GM06990 (cell line): ENCODE results near the gene CCDC33.

ENCODE experiments used
- DNase-seq: peaks from one replicate; pipeline ENCODE4 v3.0.0-alpha.2; 2011; ENCODE audit not compliant: insufficient read length; ENCODE audit errors: extremely low read depth
- H3K27me3 ChIP-seq: replicated peaks from 2 replicates; pipeline ENCODE4 v1.6.0; 2011; ENCODE audit warnings: low read length; ENCODE audit not compliant: control insufficient read depth, insufficient read depth
- H3K36me3 ChIP-seq: 2 replicates; pipeline ENCODE4 v1.5.1; 2011; ENCODE audit warnings: low read length; ENCODE audit not compliant: control insufficient read depth, insufficient read depth
- H3K4me3 ChIP-seq: replicated peaks from 2 replicates; pipeline ENCODE4 v1.5.1; 2011; ENCODE audit warnings: low read depth, mild to moderate bottlenecking, control low read depth, low read length
- TF ChIP-seq, protein P1 (sequence below): IDR thresholded peaks from 2 replicates; pipeline ENCODE4 v1.5.1; 2011; ENCODE audit warnings: low read length, control low read depth, mild to moderate bottlenecking, inconsistent platforms; ENCODE audit not compliant: insufficient read depth, poor library complexity, severe bottlenecking

Gene CCDC33

GRCh38 chr15:74340150-74340549 lies 104.0 kb downstream of the CCDC33 start:
- H3K4me3 ChIP-seq, result no peak overlapping the region
- DNase-seq, result no peak
- TF ChIP-seq, protein P1, sequence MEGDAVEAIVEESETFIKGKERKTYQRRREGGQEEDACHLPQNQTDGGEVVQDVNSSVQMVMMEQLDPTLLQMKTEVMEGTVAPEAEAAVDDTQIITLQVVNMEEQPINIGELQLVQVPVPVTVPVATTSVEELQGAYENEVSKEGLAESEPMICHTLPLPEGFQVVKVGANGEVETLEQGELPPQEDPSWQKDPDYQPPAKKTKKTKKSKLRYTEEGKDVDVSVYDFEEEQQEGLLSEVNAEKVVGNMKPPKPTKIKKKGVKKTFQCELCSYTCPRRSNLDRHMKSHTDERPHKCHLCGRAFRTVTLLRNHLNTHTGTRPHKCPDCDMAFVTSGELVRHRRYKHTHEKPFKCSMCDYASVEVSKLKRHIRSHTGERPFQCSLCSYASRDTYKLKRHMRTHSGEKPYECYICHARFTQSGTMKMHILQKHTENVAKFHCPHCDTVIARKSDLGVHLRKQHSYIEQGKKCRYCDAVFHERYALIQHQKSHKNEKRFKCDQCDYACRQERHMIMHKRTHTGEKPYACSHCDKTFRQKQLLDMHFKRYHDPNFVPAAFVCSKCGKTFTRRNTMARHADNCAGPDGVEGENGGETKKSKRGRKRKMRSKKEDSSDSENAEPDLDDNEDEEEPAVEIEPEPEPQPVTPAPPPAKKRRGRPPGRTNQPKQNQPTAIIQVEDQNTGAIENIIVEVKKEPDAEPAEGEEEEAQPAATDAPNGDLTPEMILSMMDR, result no peak
- H3K27me3 ChIP-seq, result no peaks in the 10 kb centered on the region
- H3K36me3 ChIP-seq, result no peaks in the 10 kb centered on the region

DNA sequence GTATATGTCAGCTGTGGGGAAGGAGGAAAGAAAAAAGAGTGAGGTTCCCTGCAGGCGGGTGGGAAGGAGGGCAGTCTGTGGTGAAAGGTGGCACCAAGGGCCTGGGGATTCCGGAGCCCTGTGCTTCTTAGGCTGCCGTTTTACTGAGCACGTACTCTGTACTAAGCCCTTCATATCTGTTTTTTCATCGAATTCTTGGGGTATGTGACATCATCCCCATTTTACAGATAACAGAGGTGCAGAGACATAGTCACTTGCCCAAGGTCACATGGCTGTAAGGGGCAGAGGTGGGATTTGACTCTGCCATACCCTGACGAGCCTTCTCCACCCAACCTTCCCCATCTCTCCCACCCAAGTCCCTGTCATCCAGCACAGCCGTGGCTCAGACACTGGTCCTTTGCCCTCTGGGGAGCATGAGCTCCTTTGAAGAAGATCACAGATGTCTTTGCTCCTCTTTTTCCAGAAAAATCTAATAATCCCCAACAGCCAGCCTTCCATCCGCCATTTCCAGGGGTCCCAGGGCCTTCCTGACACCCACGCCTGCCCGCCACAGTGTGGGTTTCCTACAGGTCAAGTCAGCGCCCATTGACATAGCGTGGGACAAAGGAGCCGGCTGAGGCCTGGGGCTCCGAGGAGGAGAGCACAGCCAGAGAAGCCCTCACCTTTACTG lies 107.1 kb downstream of the CCDC33 start:
- no peaks in the 10 kb centered on the region for H3K27me3 ChIP-seq
- H3K36me3 ChIP-seq, result no peaks in the 10 kb centered on the region
- TF ChIP-seq, protein P1, result no peak
- no peak for DNase-seq
- no peak overlapping the region for H3K4me3 ChIP-seq

GRCh38 chr15:74343797-74344127 lies 107.6 kb downstream of the CCDC33 start:
- no peak for DNase-seq
- TF ChIP-seq, protein P1, result no peak
- Histone ChIP-seq H3K36me3 (no peaks in the 10 kb centered on the region), H3K4me3 (no peak overlapping the region), H3K27me3 (no peaks in the 10 kb centered on the region)

GRCh38 chr15:74345051-74345450 lies 108.9 kb downstream of the CCDC33 start:
- TF ChIP-seq, protein P1, result no peak

DNA sequence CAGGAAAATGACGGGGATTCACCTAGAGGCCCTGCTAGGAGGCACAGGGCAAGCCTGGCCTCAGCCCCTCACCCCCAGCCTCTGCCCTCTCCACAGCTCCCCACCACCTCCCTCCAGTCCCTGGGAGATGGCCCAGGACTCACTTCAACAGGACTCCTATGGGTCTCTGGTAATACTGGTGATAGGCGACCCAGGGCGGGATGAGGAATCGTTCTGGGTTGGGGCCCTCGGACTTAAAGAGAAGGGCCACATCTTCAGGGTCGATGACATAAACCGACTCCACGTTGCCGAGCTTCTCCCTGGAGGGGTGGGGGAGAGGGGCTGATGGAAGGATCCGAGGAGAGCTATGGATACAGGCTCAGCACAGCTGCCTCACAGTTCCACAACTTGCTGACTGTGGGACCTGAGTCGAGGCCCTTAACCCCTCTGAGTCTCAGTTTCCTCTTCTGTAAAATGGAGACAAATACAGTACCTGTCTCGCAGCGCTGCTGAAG lies 111.7 kb downstream of the CCDC33 start:
- H3K36me3 ChIP-seq, result no peaks in the 10 kb centered on the region
- DNase-seq, result no peak
- H3K27me3 ChIP-seq, result no peaks in the 10 kb centered on the region; the same call in 1 of the 2 replicates
- TF ChIP-seq, protein P1, result no peak
- no peak overlapping the region for H3K4me3 ChIP-seq

More at GRCh38 chr15:74345051-74345450, 108.9 kb downstream of the CCDC33 start:
- Histone ChIP-seq H3K4me3 (no peak overlapping the region), H3K27me3 (no peaks in the 10 kb centered on the region), H3K36me3 (no peaks in the 10 kb centered on the region)
- no peak for DNase-seq
